Hepatocyte (in vitro differentiated cells): ENCODE data around the gene SIRT2. TPM values are rescaled to one million over a fixed set of nuclear protein-coding genes. Genes with fewer than 3 reads are reported as not detected.

ENCODE experiments used
- DNase-seq: peaks from one replicate; pipeline ENCODE4 v3.0.0-alpha.2; 2016; ENCODE audit warnings: low spot score
- H2AFZ ChIP-seq: fragments of 200-600 bp; sonication (generic); 2 replicates; pipeline ENCODE4 v1.6.0; 2016; ENCODE audit warnings: antibody characterized with exemption, mild to moderate bottlenecking
- H3K27ac ChIP-seq: fragments of 200-600 bp; sonication (generic); 2 replicates; pipeline ENCODE4 v1.5.1; 2016; ENCODE audit warnings: mild to moderate bottlenecking
- H3K27me3 ChIP-seq: fragments of 200-600 bp; sonication (generic); 2 replicates; pipeline ENCODE4 v1.6.1; 2016
- H3K36me3 ChIP-seq: fragments of 200-600 bp; sonication (generic); replicated peaks from 2 replicates; pipeline ENCODE4 v1.5.1; 2016; ENCODE audit warnings: low read depth; ENCODE audit not compliant: insufficient read depth
- H3K4me1 ChIP-seq: fragments of 200-600 bp; sonication (generic); 2 replicates; pipeline ENCODE4 v1.5.1; 2016; ENCODE audit warnings: mild to moderate bottlenecking, moderate library complexity; ENCODE audit not compliant: insufficient read depth
- H3K4me2 ChIP-seq: fragments of 200-600 bp; sonication (generic); 2 replicates; pipeline ENCODE4 v1.6.0; 2016
- H3K4me3 ChIP-seq: fragments of 200-600 bp; sonication (generic); 2 replicates; pipeline ENCODE4 v1.5.1; 2016; ENCODE audit warnings: mild to moderate bottlenecking
- H3K79me2 ChIP-seq: fragments of 200-600 bp; sonication (generic); 2 replicates; pipeline ENCODE4 v1.6.0; 2017; ENCODE audit warnings: mild to moderate bottlenecking
- H3K9me2 ChIP-seq: fragments of 200-600 bp; sonication (generic); replicated peaks from 2 replicates; pipeline ENCODE4 v1.6.0; 2017; ENCODE audit warnings: mild to moderate bottlenecking; ENCODE audit not compliant: insufficient read depth
- H3K9me3 ChIP-seq: fragments of 200-600 bp; sonication (generic); 2 replicates; pipeline ENCODE4 v1.5.1; 2016; ENCODE audit warnings: low read depth, mild to moderate bottlenecking
- H4K20me1 ChIP-seq: fragments of 200-600 bp; sonication (generic); 2 replicates; pipeline ENCODE4 v1.6.0; 2016; ENCODE audit warnings: mild to moderate bottlenecking; ENCODE audit not compliant: insufficient read depth, poor library complexity, severe bottlenecking
- CTCF ChIP-seq: fragments of 200-600 bp; sonication (generic); IDR thresholded peaks from 2 replicates; pipeline ENCODE4 v1.5.1; 2016; ENCODE audit warnings: antibody characterized with exemption, mild to moderate bottlenecking; ENCODE audit not compliant: poor library complexity
- EZH2 ChIP-seq: fragments of 200-600 bp; sonication (generic); IDR thresholded peaks from 2 replicates; pipeline ENCODE4 v1.6.1; 2016; ENCODE audit warnings: antibody characterized with exemption, mild to moderate bottlenecking, borderline replicate concordance
- EZH2phosphoT487 ChIP-seq: fragments of 200-600 bp; sonication (generic); IDR thresholded peaks from one replicate; pipeline ENCODE4 v1.6.1; 2018; ENCODE audit warnings: antibody characterized with exemption, mild to moderate bottlenecking, low read depth, moderate library complexity; ENCODE audit not compliant: unreplicated experiment, severe bottlenecking
- WGBS: methylation state at CpG from one replicate; pipeline ENCODE4 v1.1.6; 2016; ENCODE audit warnings: low lambda C conversion rate; ENCODE audit errors: missing lambda C conversion rate; 5-methylcytosine and 5-hydroxymethylcytosine counted together
- polyA plus RNA-seq: library from polyadenylated mRNA; unstranded; fragments of >200 nt; fragmentation: Nextera tagmentation; extraction: Ambion mirVana; gene quantifications from 2 replicates; pipeline ENCODE4 v1.2.1, GENCODE V29; 2016
- total RNA-seq: library from RNA; depleted of rRNA; stranded (reverse); fragments of >200 nt; gene quantifications from 2 replicates; pipeline ENCODE4 v1.2.3, GENCODE V29; 2014

SIRT2 gene
- total and polyA plus RNA-seq, 2 experiments from 2014 or later = 52.1 to 75.9 TPM

GRCh38 chr19:38837656-38838121, 61.7 kb downstream of the SIRT2 start:
- peaks cover 32% of the 10 kb centered on the region for H3K79me2 ChIP-seq
- H4K20me1 ChIP-seq = peaks cover 29% of the 10 kb centered on the region
- no peaks in the 10 kb centered on the region for H3K27me3 ChIP-seq
- H2AFZ ChIP-seq = no peak overlapping the region
- peak overlapping the region; percentile 20 for H3K4me2 ChIP-seq
- no peaks in the 10 kb centered on the region for H3K9me3 ChIP-seq
- DNase-seq = peak; percentile 78
- H3K4me1 ChIP-seq = peaks cover 32% of the 10 kb centered on the region
- H3K36me3 ChIP-seq = peaks cover 8% of the 10 kb centered on the region
- no peaks in the 10 kb centered on the region for H3K9me2 ChIP-seq
- 52% methylated on average over 7 of the region's 7 CpGs for WGBS
- no peak overlapping the region for H3K4me3 ChIP-seq
- no peak for TF ChIP-seq EZH2phosphoT487
- no peak for TF ChIP-seq EZH2
- TF ChIP-seq CTCF = no peak
- peak overlapping the region; percentile 99 for H3K27ac ChIP-seq

- H3K4me1 ChIP-seq = peaks cover 36% of the 10 kb centered on the region
- H3K4me3 ChIP-seq = no peak overlapping the region
- H3K79me2 ChIP-seq = peaks cover 26% of the 10 kb centered on the region
- H3K36me3 ChIP-seq = peaks cover 8% of the 10 kb centered on the region
- peak overlapping the region; percentile 99 for H3K27ac ChIP-seq
- TF ChIP-seq EZH2 (no peak), EZH2phosphoT487 (no peak), CTCF (no peak)
- H3K9me3 ChIP-seq = no peaks in the 10 kb centered on the region
- no peaks in the 10 kb centered on the region for H3K27me3 ChIP-seq
- H3K4me2 ChIP-seq = peak overlapping the region; percentile 30
- DNase-seq = peak; percentile 16
- H2AFZ ChIP-seq = no peak overlapping the region
- H4K20me1 ChIP-seq = peaks cover 23% of the 10 kb centered on the region
- no peaks in the 10 kb centered on the region for H3K9me2 ChIP-seq
- 76% methylated on average over 6 of the region's 6 CpGs for WGBS
These were observed 62.3 kb downstream of the SIRT2 start for GRCh38 chr19:38836983-38837626.

GRCh38 chr19:38836159-38836982, 63.0 kb downstream of the SIRT2 start:
- H4K20me1 ChIP-seq = peaks cover 17% of the 10 kb centered on the region
- 80% methylated on average over 8 of the region's 8 CpGs for whole genome bisulfite sequencing

More at GRCh38 chr19:38836159-38836982, 63.0 kb downstream of the SIRT2 start:
- H2AFZ ChIP-seq = no peak overlapping the region
- peak overlapping the region; percentile 99 for H3K27ac ChIP-seq
- peaks cover 19% of the 10 kb centered on the region for H3K79me2 ChIP-seq
- no peaks in the 10 kb centered on the region for H3K9me2 ChIP-seq
- H3K36me3 ChIP-seq = peaks cover 8% of the 10 kb centered on the region
- TF ChIP-seq CTCF (no peak), EZH2 (no peak), EZH2phosphoT487 (no peak)
- no peak overlapping the region for H3K4me2 ChIP-seq
- H3K9me3 ChIP-seq = no peaks in the 10 kb centered on the region
- no peak overlapping the region for H3K4me3 ChIP-seq
- DNase-seq = no peak
- H3K27me3 ChIP-seq = no peaks in the 10 kb centered on the region
- peaks cover 38% of the 10 kb centered on the region for H3K4me1 ChIP-seq
